Measurements from ENCODE around the gene HIF1AN.

HIF1AN gene
- total RNA-seq, result 66.4 to 130 (median 94.5) reads per million in 9 experiments

DNA sequence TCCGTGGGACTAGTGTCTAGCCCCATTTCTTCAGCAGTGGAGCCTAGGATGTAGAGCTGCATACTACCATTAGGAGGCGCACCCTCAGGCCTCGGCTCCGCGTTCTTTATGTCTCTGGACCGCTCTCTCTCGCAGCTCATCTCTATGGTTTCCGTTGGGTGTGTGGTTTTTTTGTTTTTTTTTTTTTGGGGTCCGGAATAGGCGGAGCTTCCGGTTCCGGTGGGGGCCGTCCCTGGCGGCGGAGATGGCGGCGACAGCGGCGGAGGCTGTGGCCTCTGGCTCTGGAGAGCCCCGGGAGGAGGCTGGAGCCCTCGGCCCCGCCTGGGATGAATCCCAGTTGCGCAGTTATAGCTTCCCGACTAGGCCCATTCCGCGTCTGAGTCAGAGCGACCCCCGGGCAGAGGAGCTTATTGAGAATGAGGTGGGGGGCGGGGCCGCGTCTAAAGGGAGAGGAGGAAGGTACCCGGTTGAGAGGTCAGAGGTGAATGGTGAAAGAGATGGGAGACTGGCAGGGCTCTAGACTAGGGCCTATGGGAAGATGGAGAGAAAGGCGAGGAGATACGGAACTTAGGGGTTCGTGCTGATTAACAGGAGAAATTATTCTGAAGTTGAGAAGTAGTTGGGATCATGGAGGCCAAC, at the start of gene HIF1AN:
Gene HIF1AN (plus strand): TSS at position 229 of the 639 bp plus-strand sequence. CDS start 16 bp downstream, at position 245.
- H3K27ac Mint-ChIP-seq, result peak within 1 kb of the TSS in 1 of 2 donors; percentile 15
- no peak within 1 kb of the TSS for H3K4me3 Mint-ChIP-seq
- H3K36me3 Mint-ChIP-seq (ENCODE audit: insufficient read depth), result peaks cover 22% of the 10 kb centered on the region
- H3K27me3 Mint-ChIP-seq, result no peaks in the 10 kb centered on the region
- H3K4me1 Mint-ChIP-seq (ENCODE audit: low read depth in 2 of 2), result peaks cover 14 to 16% of the 10 kb centered on the region in 2 donors
- ATAC-seq (replicated peaks) (peak; percentile 97), DNase-seq (peak; percentile 86 to 90 (median 87))
- no peaks in the 10 kb centered on the region for H3K9me3 Mint-ChIP-seq

- Mint-ChIP-seq H3K27ac (no peak overlapping the region), H3K36me3 (ENCODE audit: insufficient read depth) (peaks cover 18% of the 10 kb centered on the region), H3K27me3 (no peaks in the 10 kb centered on the region), H3K4me3 (no peak overlapping the region), H3K4me1 (ENCODE audit: low read depth in 2 of 2) (peaks cover 3 to 7% of the 10 kb centered on the region in 2 donors), H3K9me3 (no peaks in the 10 kb centered on the region)
- DNase-seq (no peak), ATAC-seq (replicated peaks) (no peak)
Observed at GRCh38 chr10:100487529-100487928, 48.2 kb upstream of the HIF1AN start.

- H3K4me1 Mint-ChIP-seq (ENCODE audit: low read depth in 2 of 2), result no peaks in the 10 kb centered on the region
- peaks cover 32% of the 10 kb centered on the region for H3K36me3 Mint-ChIP-seq (ENCODE audit: insufficient read depth)
- H3K4me3 Mint-ChIP-seq, result no peak overlapping the region
- no peaks in the 10 kb centered on the region for H3K27me3 Mint-ChIP-seq
- DNase-seq (no peak), ATAC-seq (replicated peaks) (no peak)
- H3K27ac Mint-ChIP-seq, result peak overlapping the region in 1 of 2 donors; percentile 77
- H3K9me3 Mint-ChIP-seq, result no peaks in the 10 kb centered on the region
Observed at GRCh38 chr10:100489396-100489795, 46.3 kb upstream of the HIF1AN start.

GRCh38 chr10:100490531-100490930, 45.2 kb upstream of the HIF1AN start:
- H3K4me1 Mint-ChIP-seq (ENCODE audit: low read depth in 2 of 2), result no peaks in the 10 kb centered on the region
- H3K36me3 Mint-ChIP-seq (ENCODE audit: insufficient read depth), result peaks cover 40% of the 10 kb centered on the region
- H3K9me3 Mint-ChIP-seq, result no peaks in the 10 kb centered on the region
- ATAC-seq (replicated peaks) (no peak), DNase-seq (no peak)
- no peaks in the 10 kb centered on the region for H3K27me3 Mint-ChIP-seq
- H3K4me3 Mint-ChIP-seq, result no peak overlapping the region
- H3K27ac Mint-ChIP-seq, result no peak overlapping the region

- ATAC-seq (replicated peaks) (no peak), DNase-seq (no peak)
- no peaks in the 10 kb centered on the region for H3K9me3 Mint-ChIP-seq
- H3K4me3 Mint-ChIP-seq, result no peak overlapping the region
- peak overlapping the region in 1 of 2 donors; percentile 59 for H3K27ac Mint-ChIP-seq
- no peaks in the 10 kb centered on the region for H3K27me3 Mint-ChIP-seq
- peaks cover 40% of the 10 kb centered on the region for H3K36me3 Mint-ChIP-seq (ENCODE audit: insufficient read depth)
- peaks cover 0 to 2% of the 10 kb centered on the region in 2 donors for H3K4me1 Mint-ChIP-seq (ENCODE audit: low read depth in 2 of 2)
Observed at GRCh38 chr10:100496567-100496966, 39.2 kb upstream of the HIF1AN start.

GRCh38 chr10:100498059-100498458, 37.7 kb upstream of the HIF1AN start:
- DNase-seq, result no peak
- H3K9me3 Mint-ChIP-seq, result no peaks in the 10 kb centered on the region
- H3K4me3 Mint-ChIP-seq, result no peak overlapping the region
- no peak overlapping the region for H3K27ac Mint-ChIP-seq
- H3K36me3 Mint-ChIP-seq (ENCODE audit: insufficient read depth), result peaks cover 37% of the 10 kb centered on the region
- peaks cover 6% of the 10 kb centered on the region in 2 donors for H3K4me1 Mint-ChIP-seq (ENCODE audit: low read depth in 2 of 2)
- H3K27me3 Mint-ChIP-seq, result no peaks in the 10 kb centered on the region
- ATAC-seq (replicated peaks), result no peak

- ATAC-seq (replicated peaks), result no peak
- H3K36me3 Mint-ChIP-seq (ENCODE audit: insufficient read depth), result peaks cover 36% of the 10 kb centered on the region
- no peak overlapping the region for H3K27ac Mint-ChIP-seq
- peaks cover 12 to 13% of the 10 kb centered on the region in 2 donors for H3K4me1 Mint-ChIP-seq (ENCODE audit: low read depth in 2 of 2)
- no peak for DNase-seq
- no peaks in the 10 kb centered on the region for H3K27me3 Mint-ChIP-seq
- no peaks in the 10 kb centered on the region for H3K9me3 Mint-ChIP-seq
- no peak overlapping the region for H3K4me3 Mint-ChIP-seq
Observed at GRCh38 chr10:100501423-100501822, 34.3 kb upstream of the HIF1AN start.

GRCh38 chr10:100502926-100503494, 32.7 kb upstream of the HIF1AN start:
- no peak overlapping the region for H3K4me3 Mint-ChIP-seq
- no peak for DNase-seq
- H3K9me3 Mint-ChIP-seq, result no peaks in the 10 kb centered on the region
- H3K4me1 Mint-ChIP-seq (ENCODE audit: low read depth in 2 of 2), result peaks cover 14 to 24% of the 10 kb centered on the region in 2 donors
- no peak overlapping the region for H3K27ac Mint-ChIP-seq
- ATAC-seq (replicated peaks), result no peak
- H3K36me3 Mint-ChIP-seq (ENCODE audit: insufficient read depth), result peaks cover 36% of the 10 kb centered on the region
- H3K27me3 Mint-ChIP-seq, result no peaks in the 10 kb centered on the region

GRCh38 chr10:100504096-100504495, 31.6 kb upstream of the HIF1AN start:
- Mint-ChIP-seq H3K4me3 (no peak overlapping the region), H3K9me3 (no peaks in the 10 kb centered on the region), H3K27me3 (no peaks in the 10 kb centered on the region), H3K36me3 (ENCODE audit: insufficient read depth) (peaks cover 32% of the 10 kb centered on the region), H3K4me1 (ENCODE audit: low read depth in 2 of 2) (peaks cover 23 to 31% of the 10 kb centered on the region in 2 donors), H3K27ac (no peak overlapping the region)
- ATAC-seq (replicated peaks) (no peak), DNase-seq (no peak)

GRCh38 chr10:100505164-100505563, 30.6 kb upstream of the HIF1AN start:
- H3K9me3 Mint-ChIP-seq, result no peaks in the 10 kb centered on the region

DNA sequence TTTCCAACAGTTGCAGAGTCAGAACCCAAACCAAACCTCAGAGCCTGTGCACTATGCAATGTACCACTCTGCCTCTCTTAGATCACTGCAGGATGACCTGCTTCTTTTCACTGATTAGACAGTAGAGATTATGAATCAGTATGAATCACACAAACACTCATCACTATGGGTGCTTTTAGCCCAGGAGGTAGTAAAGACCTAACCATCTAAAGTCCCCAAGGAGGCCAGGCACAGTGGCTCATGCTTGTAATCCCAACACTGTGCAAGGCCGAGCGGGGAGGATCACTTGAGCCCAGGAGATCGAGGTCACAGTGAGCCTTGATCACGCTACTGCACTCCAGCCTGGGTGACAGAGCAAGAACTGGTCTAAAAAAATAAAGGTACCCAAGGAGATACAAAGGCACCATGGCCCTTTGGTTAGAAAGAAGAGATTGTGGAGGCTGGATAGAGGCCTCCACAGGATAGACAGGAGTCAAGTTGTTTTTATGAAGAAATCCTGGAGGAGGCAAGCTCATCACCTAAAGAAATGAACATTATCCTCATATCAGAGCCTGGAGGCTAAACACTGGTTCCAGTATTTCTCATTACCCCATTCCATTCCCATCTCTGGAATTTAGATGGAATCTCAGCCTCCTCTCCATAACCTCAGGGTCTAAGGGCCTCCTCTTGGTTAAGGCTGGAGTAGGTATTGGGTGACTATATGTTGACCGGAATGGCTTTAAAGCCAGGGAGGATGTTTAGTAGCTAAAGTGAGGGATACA, 29.0 kb upstream of the HIF1AN start:
- ATAC-seq (replicated peaks) (no peak), DNase-seq (no peak)
- no peaks in the 10 kb centered on the region for H3K27me3 Mint-ChIP-seq
- peaks cover 49 to 52% of the 10 kb centered on the region in 2 donors for H3K4me1 Mint-ChIP-seq (ENCODE audit: low read depth in 2 of 2)
- peak overlapping the region in 1 of 2 donors; percentile 72 for H3K27ac Mint-ChIP-seq
- peak overlapping the region in 1 of 2 donors; percentile 5 for H3K4me3 Mint-ChIP-seq
- no peaks in the 10 kb centered on the region for H3K9me3 Mint-ChIP-seq
- peaks cover 30% of the 10 kb centered on the region for H3K36me3 Mint-ChIP-seq (ENCODE audit: insufficient read depth)

More at GRCh38 chr10:100505164-100505563, 30.6 kb upstream of the HIF1AN start:
- ATAC-seq (replicated peaks) (no peak), DNase-seq (no peak)
- Mint-ChIP-seq H3K4me3 (no peak overlapping the region), H3K36me3 (ENCODE audit: insufficient read depth) (peaks cover 24% of the 10 kb centered on the region), H3K27me3 (no peaks in the 10 kb centered on the region), H3K4me1 (ENCODE audit: low read depth in 2 of 2) (peaks cover 33 to 37% of the 10 kb centered on the region in 2 donors), H3K27ac (no peak overlapping the region)

- no peaks in the 10 kb centered on the region for H3K9me3 Mint-ChIP-seq
- H3K27me3 Mint-ChIP-seq, result no peaks in the 10 kb centered on the region
- DNase-seq (no peak), ATAC-seq (replicated peaks) (no peak)
- peaks cover 55 to 58% of the 10 kb centered on the region in 2 donors for H3K4me1 Mint-ChIP-seq (ENCODE audit: low read depth in 2 of 2)
- peaks cover 28% of the 10 kb centered on the region for H3K36me3 Mint-ChIP-seq (ENCODE audit: insufficient read depth)
- peak overlapping the region in 1 of 2 donors; percentile 72 for H3K27ac Mint-ChIP-seq
- peak overlapping the region in 1 of 2 donors; percentile 5 for H3K4me3 Mint-ChIP-seq
Observed at GRCh38 chr10:100507357-100507732, 28.4 kb upstream of the HIF1AN start.

GRCh38 chr10:100508266-100508665, 27.5 kb upstream of the HIF1AN start:
- Mint-ChIP-seq H3K4me1 (ENCODE audit: low read depth in 2 of 2) (peaks cover 51 to 57% of the 10 kb centered on the region in 2 donors), H3K9me3 (no peaks in the 10 kb centered on the region), H3K27ac (peak overlapping the region; percentile 66 to 76), H3K27me3 (no peaks in the 10 kb centered on the region), H3K36me3 (ENCODE audit: insufficient read depth) (peaks cover 28% of the 10 kb centered on the region), H3K4me3 (peak overlapping the region; percentile 57 to 59)
- DNase-seq (no peak), ATAC-seq (replicated peaks) (no peak)
